Measurements from ENCODE around the gene RP2. TPM values are rescaled to one million over a fixed set of nuclear protein-coding genes. Genes with fewer than 3 reads are reported as not detected.
A peak's percentile ranks its signal among the peaks of the same experiment; 100 is the strongest.

RP2 gene
- total RNA-seq = 10 to 100 TPM in 1 of 4 donors, 1 to 10 TPM in 3; 6.1 to 11.1 (median 8.7) TPM

DNA sequence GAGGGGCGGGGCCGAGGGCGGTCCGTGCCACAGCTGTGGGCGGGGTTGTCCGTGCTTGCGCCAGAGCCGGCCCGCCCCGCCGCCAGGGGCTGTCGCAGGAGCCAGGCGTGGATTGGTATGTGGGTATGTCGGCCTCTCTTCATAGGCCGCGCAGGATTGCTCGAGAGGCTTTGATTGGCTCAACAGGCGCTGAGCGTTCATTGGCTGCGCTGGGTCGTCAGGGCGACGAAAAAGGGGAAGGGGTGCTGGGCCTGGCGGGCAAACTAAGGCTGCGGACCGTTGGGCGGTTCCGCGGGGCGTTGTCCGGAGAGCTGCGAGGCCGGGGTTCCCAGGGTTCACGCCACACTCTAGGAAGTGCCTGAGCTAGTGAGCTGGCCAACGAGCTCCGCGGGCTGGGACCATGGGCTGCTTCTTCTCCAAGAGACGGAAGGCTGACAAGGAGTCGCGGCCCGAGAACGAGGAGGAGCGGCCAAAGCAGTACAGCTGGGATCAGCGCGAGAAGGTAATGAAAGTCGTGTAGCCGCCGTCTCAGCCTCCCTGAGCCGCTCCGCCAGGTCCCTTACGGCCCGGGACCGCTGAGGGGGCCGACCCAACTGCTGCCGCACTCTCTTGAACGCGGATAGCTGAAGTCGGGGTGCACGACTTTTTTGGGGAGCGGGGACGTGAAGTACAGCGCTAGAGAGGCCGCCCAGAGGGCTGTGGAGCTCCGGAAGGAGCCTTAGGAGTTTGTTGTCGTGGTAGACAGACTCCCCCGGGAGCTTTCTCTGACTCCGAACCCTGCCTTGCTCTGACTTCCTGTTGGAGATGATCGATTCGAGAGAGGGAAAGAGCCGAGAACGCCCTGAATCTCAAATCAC is at the start of gene RP2:
Gene RP2 (plus strand): TSS at position 343 of the 857 bp plus-strand sequence. CDS start 58 bp downstream, at position 401.
- peak; percentile 52 to 91 for TF ChIP-seq EP300 (IDR thresholded peaks at IDR 0.05)
- TF ChIP-seq CTCF (IDR thresholded peaks at IDR 0.05) = peak in 3 of 5 experiments; percentile 24 to 55 (median 52)
- peak; percentile 64 to 87 for TF ChIP-seq POLR2A (IDR thresholded peaks at IDR 0.05)

DNA sequence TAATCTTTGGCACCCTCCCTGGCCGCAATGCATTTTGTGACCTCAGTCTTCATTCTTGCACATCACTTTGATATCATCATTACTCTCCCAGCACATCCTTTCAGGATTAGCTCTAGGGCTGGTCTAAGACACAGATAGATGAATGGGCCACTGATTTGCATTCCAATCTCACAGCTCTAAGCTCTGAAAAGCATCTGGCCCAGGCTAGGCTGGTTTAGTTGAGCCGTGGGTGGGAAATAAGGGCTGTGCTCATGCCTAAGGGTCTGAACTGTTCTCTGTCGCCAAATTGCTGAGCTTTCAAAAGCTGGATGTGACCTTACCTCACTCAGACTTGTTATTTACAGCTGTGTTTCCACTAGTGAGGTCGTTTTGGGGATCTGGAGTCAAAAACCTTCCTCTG is 47.9 kb upstream of the RP2 start:
- Histone ChIP-seq H3K36me3 (no peaks in the 10 kb centered on the region), H3K27ac (no peak overlapping the region), H3K4me3 (no peak overlapping the region), H3K4me1 (no peaks in the 10 kb centered on the region), H3K9me3 (no peaks in the 10 kb centered on the region), H3K27me3 (no peaks in the 10 kb centered on the region)
- TF ChIP-seq EP300 (IDR thresholded peaks at IDR 0.05) (no peak), POLR2A (IDR thresholded peaks at IDR 0.05) (no peak), CTCF (IDR thresholded peaks at IDR 0.05) (no peak)
- 29 to 36% methylated on average over 3 to 4 of the region's 4 CpGs for WGBS, 2 donors
- DNase-seq (ENCODE audit: low spot score in 2 of 2) = no peak

More for the DNA sequence above, at the start of gene RP2:
- DNase-seq (ENCODE audit: low spot score in 2 of 2) = peak; percentile 80 to 81
- Histone ChIP-seq H3K36me3 (no peaks in the 10 kb centered on the region), H3K27me3 (no peaks in the 10 kb centered on the region), H3K4me3 (peak within 1 kb of the TSS; percentile 60 to 67 (median 64)), H3K4me1 (peaks cover 0 to 28% (median 3%) of the 10 kb centered on the region in 4 donors), H3K9me3 (no peaks in the 10 kb centered on the region), H3K27ac (peak within 1 kb of the TSS; percentile 46 to 92 (median 89))
- WGBS, 2 donors = 44% methylated on average over 66 of the region's 71 CpGs; no CpG with 5 or more reads in 1 of the 2 donors

- peak overlapping the region in 2 of 4 donors; percentile 33 to 41 for H3K27ac ChIP-seq
- H3K4me1 ChIP-seq = no peaks in the 10 kb centered on the region
- H3K36me3 ChIP-seq = no peaks in the 10 kb centered on the region
- DNase-seq (ENCODE audit: low spot score in 2 of 2) = peak in 1 of 2 donors; percentile 4
- TF ChIP-seq POLR2A (IDR thresholded peaks at IDR 0.05) = no peak
- TF ChIP-seq EP300 (IDR thresholded peaks at IDR 0.05) = no peak
- TF ChIP-seq CTCF (IDR thresholded peaks at IDR 0.05) = no peak
- H3K9me3 ChIP-seq = no peaks in the 10 kb centered on the region
- WGBS, 2 donors = 26 to 38% methylated on average over 4 to 7 of the region's 7 CpGs
- no peak overlapping the region for H3K4me3 ChIP-seq
- H3K27me3 ChIP-seq = no peaks in the 10 kb centered on the region
Observed at GRCh38 chrX:46791927-46792809, 44.7 kb upstream of the RP2 start.

GRCh38 chrX:46792810-46793188 is 44.0 kb upstream of the RP2 start:
- DNase-seq (ENCODE audit: low spot score in 2 of 2) = no peak
- H3K4me3 ChIP-seq = no peak overlapping the region
- WGBS, 2 donors = 70 to 72% methylated on average over 4 of the region's 4 CpGs
- no peaks in the 10 kb centered on the region for H3K4me1 ChIP-seq
- peak overlapping the region in 1 of 4 donors; percentile 33 for H3K27ac ChIP-seq
- H3K36me3 ChIP-seq = no peaks in the 10 kb centered on the region
- no peaks in the 10 kb centered on the region for H3K27me3 ChIP-seq
- TF ChIP-seq EP300 (IDR thresholded peaks at IDR 0.05) = no peak
- TF ChIP-seq POLR2A (IDR thresholded peaks at IDR 0.05) = no peak
- no peaks in the 10 kb centered on the region for H3K9me3 ChIP-seq

- Histone ChIP-seq H3K36me3 (no peaks in the 10 kb centered on the region), H3K4me3 (no peak overlapping the region), H3K27me3 (no peaks in the 10 kb centered on the region), H3K4me1 (no peaks in the 10 kb centered on the region), H3K27ac (no peak overlapping the region), H3K9me3 (no peaks in the 10 kb centered on the region)
- no peak for DNase-seq (ENCODE audit: low spot score in 2 of 2)
- TF ChIP-seq CTCF (IDR thresholded peaks at IDR 0.05) (no peak), EP300 (IDR thresholded peaks at IDR 0.05) (no peak), POLR2A (IDR thresholded peaks at IDR 0.05) (no peak)
- WGBS, 2 donors = 76 to 83% methylated on average over 6 of the region's 6 CpGs
Observed at GRCh38 chrX:46793386-46794143, 43.3 kb upstream of the RP2 start.

Measured in tibial nerve (tissue), 4 donors.